GM12878 (cell line): ENCODE measurements around the gene DHFR. TPM values are rescaled to one million over a fixed set of nuclear protein-coding genes. Genes with fewer than 3 reads are reported as not detected.

Source experiments
- ATAC-seq: fragments of 200-7000 bp; cut with Tn5 transposase; 3 replicates; pipeline ENCODE4 v1.9.1; 2020; ENCODE audit warnings: mild to moderate bottlenecking, moderate library complexity
- BruUV-seq: library from RNA; stranded (reverse); fragments of 400-500 nt; replicated peaks from 2 replicates; lab custom pipeline; 2021; lab: Mats Ljungman, UMichigan
- CTCF ChIA-PET: fragments of 300-600 bp; sonication (Branson Sonifier 250); formaldehyde crosslinking; extraction: SDS; loops from one replicate; lab custom pipeline; 2021; ENCODE audit warnings: inconsistent platforms; lab: Yijun Ruan, JAX
- POLR2A ChIA-PET: fragments of 350-600 bp; formaldehyde crosslinking; extraction: SDS; loops from one replicate; lab custom pipeline; 2021; ENCODE audit warnings: inconsistent platforms; lab: Charles Lee
- RAD21 ChIA-PET: fragments of 300-600 bp; sonication (Branson Sonifier 250); formaldehyde crosslinking; loops from one replicate; lab custom pipeline; 2023; ENCODE audit warnings: antibody characterized with exemption; ENCODE audit not compliant: unreplicated experiment; lab: Charles Lee
- SMC1A ChIA-PET: fragments of 300-600 bp; sonication (Branson Sonifier 250); formaldehyde crosslinking; loops from one replicate; lab custom pipeline; 2023; ENCODE audit not compliant: unreplicated experiment, uncharacterized antibody; lab: Charles Lee
- DNase-seq: peaks from one replicate; pipeline ENCODE4 v3.0.0-alpha.2; 2011; ENCODE audit warnings: low read depth, low spot score
- FAIRE-seq: peaks from 3 replicates; lab custom pipeline; 2011; peaks lifted over from hg19 to GRCh38; lab: Jason Lieb, UNC
- H2AFZ ChIP-seq: 2 replicates; pipeline ENCODE4 v1.6.0; 2011; ENCODE audit warnings: low read depth, low read length, control low read depth; ENCODE audit not compliant: control insufficient read depth
- H3K27ac ChIP-seq: 2 replicates; pipeline ENCODE4 v1.5.1; 2011; ENCODE audit warnings: control low read depth; ENCODE audit not compliant: control insufficient read depth, insufficient read depth
- H3K27me3 ChIP-seq, 2 experiments: replicated peaks in 1 of 2; 2 replicates each; pipeline versions ENCODE4 v1.6.0 to v1.6.1; 2011; ENCODE audit warnings: low read length in 1 of 2; ENCODE audit not compliant: control insufficient read depth in 2 of 2, insufficient read depth in 2 of 2
- H3K36me3 ChIP-seq, 2 experiments: 2 replicates each; pipeline ENCODE4 v1.5.1; 2011; ENCODE audit warnings: low read length in 1 of 2; ENCODE audit not compliant: control insufficient read depth in 2 of 2, insufficient read depth in 2 of 2
- H3K4me1 ChIP-seq: 2 replicates; pipeline ENCODE4 v1.6.1; 2011; ENCODE audit warnings: mild to moderate bottlenecking, low read length, moderate library complexity, mixed read lengths; ENCODE audit not compliant: control insufficient read depth, insufficient read depth
- H3K4me2 ChIP-seq: 2 replicates; pipeline ENCODE4 v1.6.0; 2011; ENCODE audit warnings: control low read depth; ENCODE audit not compliant: control insufficient read depth, insufficient read depth
- H3K4me3 ChIP-seq: fragments of 200-600 bp; sonication (generic); 2 replicates; pipeline ENCODE4 v1.5.1; 2016
- H3K79me2 ChIP-seq: 2 replicates; pipeline ENCODE4 v1.6.0; 2011; ENCODE audit warnings: low read length; ENCODE audit not compliant: control insufficient read depth, insufficient read depth
- H3K9ac ChIP-seq: 2 replicates; pipeline ENCODE4 v1.8.0; 2011; ENCODE audit warnings: low read length, control low read depth, mixed read lengths; ENCODE audit not compliant: control insufficient read depth, insufficient read depth
- H3K9me3 ChIP-seq: replicated peaks from 3 replicates; pipeline ENCODE4 v1.5.1; 2011; ENCODE audit warnings: mild to moderate bottlenecking, low read length; ENCODE audit not compliant: control insufficient read depth, insufficient read depth
- H4K20me1 ChIP-seq: 2 replicates; pipeline ENCODE4 v1.6.0; 2011; ENCODE audit not compliant: control insufficient read depth, insufficient read depth
- CREM ChIP-seq: IDR thresholded peaks from 2 replicates; pipeline ENCODE4 v1.6.1; 2014; ENCODE audit warnings: antibody characterized with exemption, low read depth
- EGR1 ChIP-seq, 2 experiments: IDR thresholded peaks; 1 replicate in 1 of 2; 2 replicates in 1 of 2; pipeline ENCODE4 v1.6.1; 2011 to 2012; ENCODE audit warnings: low read depth in 2 of 2, low read length in 2 of 2, borderline replicate concordance in 1 of 2, mild to moderate bottlenecking in 1 of 2, moderate library complexity in 1 of 2
- EP300 ChIP-seq, 2 experiments: fragments of 150-350 bp in 1 of 2; IDR thresholded peaks; 2 replicates each; pipeline ENCODE4 v1.6.1; 2011 to 2012; ENCODE audit warnings: low read depth in 2 of 2, low read length in 2 of 2, borderline replicate concordance in 1 of 2, improper control_type of control experiment in 1 of 2, inconsistent platforms in 1 of 2; ENCODE audit not compliant: control insufficient read depth in 1 of 2
- IRF3 ChIP-seq: fragments of 450-650 bp; IDR thresholded peaks from 2 replicates; pipeline ENCODE4 v1.6.1; 2014; ENCODE audit warnings: mild to moderate bottlenecking
- MLLT1 ChIP-seq: fragments of 450-650 bp; IDR thresholded peaks from 2 replicates; pipeline ENCODE4 v1.6.1; 2016; ENCODE audit warnings: mild to moderate bottlenecking
- MYC ChIP-seq: IDR thresholded peaks from 2 replicates; pipeline ENCODE4 v1.6.1; 2011; ENCODE audit warnings: mild to moderate bottlenecking, low read length, moderate library complexity, inconsistent platforms; ENCODE audit not compliant: insufficient read depth, insufficient replicate concordance, insufficient read length, severe bottlenecking
- PAX5 ChIP-seq: IDR thresholded peaks from 2 replicates; pipeline ENCODE4 v1.6.1; 2011; ENCODE audit warnings: low read depth, low read length, borderline replicate concordance
- RB1 ChIP-seq: fragments of 450-650 bp; formaldehyde crosslinking; IDR thresholded peaks from 2 replicates; pipeline ENCODE4 v1.6.1; 2017; ENCODE audit warnings: mild to moderate bottlenecking, borderline replicate concordance
- RUNX3 ChIP-seq: IDR thresholded peaks from 2 replicates; pipeline ENCODE4 v1.6.1; 2012; ENCODE audit warnings: low read length, inconsistent platforms
- TCF3 ChIP-seq: IDR thresholded peaks from 2 replicates; pipeline ENCODE4 v1.6.1; 2012; ENCODE audit warnings: low read depth, mild to moderate bottlenecking, low read length, borderline replicate concordance; ENCODE audit not compliant: insufficient read depth
- ZBTB11 ChIP-seq: fragments of 450-650 bp; formaldehyde crosslinking; IDR thresholded peaks from 2 replicates; pipeline ENCODE4 v1.5.0; 2022; ENCODE audit warnings: mild to moderate bottlenecking, missing genetic modification characterization
- ZNF217 ChIP-seq: fragments of 450-650 bp; IDR thresholded peaks from 2 replicates; pipeline ENCODE4 v1.6.1; 2017; ENCODE audit warnings: antibody characterized with exemption, mild to moderate bottlenecking
- in situ Hi-C: fragments of 300-500 bp; cut with MboI; formaldehyde crosslinking; loops from 9 replicates; pipeline ENCODE4 v1.14.3; 2018; ENCODE audit warnings: mixed read lengths
- intact Hi-C: fragments of 100-400 bp; cut with micrococcal nuclease; formaldehyde crosslinking; loops from one replicate; pipeline ENCODE4 v1.14.2; 2022; ENCODE audit not compliant: unreplicated experiment
- polyA plus RNA-seq, 11 experiments: library from polyadenylated mRNA; depleted of rRNA in 4 of 11; unstranded in 6 of 11; stranded (reverse) in 5 of 11; fragments of >200 nt; fragmentation: Nextera tagmentation in 4 of 11; fragmentation: Illumina TruSeq in 1 of 11; extraction: Ambion mirVana in 4 of 11; extraction: Trizol in 1 of 11; gene quantifications; 1 replicate in 1 of 11; 2 replicates in 10 of 11; pipeline versions ENCODE4 v1.2.1 to v1.2.3, GENCODE V29; 2011 to 2016; ENCODE audit warnings: inconsistent platforms in 2 of 11, missing spikeins in 2 of 11, low read depth in 1 of 11
- total RNA-seq, 4 experiments: library from RNA; depleted of rRNA in 3 of 4; stranded (reverse); fragments of >200 nt in 3 of 4; fragmentation: Illumina TruSeq in 1 of 4; extraction: Trizol in 1 of 4; gene quantifications; 2 replicates each; pipeline versions ENCODE4 v1.2.1 to v1.2.3, GENCODE V29; 2013 to 2021

DHFR gene
- total and polyA plus RNA-seq, 10 of the 15 experiments (the other 5 are each of a cell fraction or from before 2014, with no cell fraction given) = 57.9 to 143 (median 71.4) TPM

DNA sequence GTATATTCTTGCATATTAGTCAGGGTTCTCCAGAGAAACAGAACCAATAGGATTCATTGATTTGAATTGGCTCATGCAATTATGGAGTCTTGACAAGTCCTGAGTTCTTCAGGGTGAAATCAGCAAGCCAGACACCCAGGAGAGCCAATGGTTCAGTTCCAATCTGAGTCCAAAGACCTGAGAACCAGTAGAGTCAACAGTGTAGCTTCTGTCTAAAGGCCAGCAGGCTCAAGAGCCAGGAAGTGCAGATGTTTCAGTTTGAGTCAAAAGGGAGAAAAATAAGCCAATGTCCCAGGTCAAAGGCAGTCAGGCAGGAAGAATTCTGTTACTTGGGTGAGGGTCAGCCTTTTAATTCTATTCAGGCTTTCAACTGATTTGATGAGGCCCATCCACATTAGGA, 47.0 kb downstream of the DHFR start (continued):
- TF ChIP-seq TCF3 (no peak), EGR1 (IDR thresholded peaks at IDR 0.05; ENCODE audit: borderline replicate concordance in 1 of 2, low read depth in 2 of 2, low read length in 2 of 2) (no peak), RUNX3 (peak; percentile 56), PAX5 (0 out of 2 replicates have a peak, but pooled peaks have one; percentile 29), CREM (peak; percentile 32; the same call in 1 of the 2 replicates), MYC (no peak), RB1 (no peak), ZBTB11 (CRISPR knock-in tag) (no peak)

DNA sequence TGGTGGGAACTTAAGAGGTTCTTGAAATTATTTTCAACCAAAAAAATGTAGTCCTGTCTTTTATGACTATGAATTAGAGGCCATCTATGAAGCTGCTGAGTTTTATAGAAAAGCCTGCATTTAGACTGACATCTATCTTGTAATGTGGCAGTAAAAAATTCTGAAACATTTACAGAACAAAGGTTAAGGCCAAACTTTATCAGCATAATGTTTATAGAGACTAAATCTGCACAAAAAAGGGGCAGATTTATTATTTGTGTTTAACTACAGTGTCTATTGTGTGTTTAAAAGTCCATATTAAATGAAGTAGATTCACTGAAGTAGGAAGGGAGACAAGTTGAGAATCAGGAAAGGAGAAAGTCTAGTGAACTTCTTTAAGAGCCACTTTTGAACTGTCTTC, 47.4 kb downstream of the DHFR start:
- ChIA-PET POLR2A (no interaction called here), CTCF (interaction anchor here (0.6 to 0.7 kb wide), 2 partner anchors 21 to 49 kb away, joined by 3 read pairs; no protein-coding TSS in a partner anchor), RAD21 (no interaction called here), SMC1A (interaction anchor here (0.9 to 1.2 kb wide), 3 partner anchors 9 to 300 kb away, joined by 3 read pairs; no protein-coding TSS in a partner anchor)
- FAIRE-seq = no peak
- Histone ChIP-seq H3K4me1 (peaks cover 10% of the 10 kb centered on the region), H3K27ac (no peak overlapping the region), H3K4me2 (no peak overlapping the region; the same call in 1 of the 2 replicates), H3K4me3 (no peak overlapping the region), H3K27me3 (no peaks in the 10 kb centered on the region), H3K79me2 (no peaks in the 10 kb centered on the region), H3K9me3 (peaks cover 5% of the 10 kb centered on the region; the same call in 2 of the 3 replicates), H2AFZ (no peak overlapping the region), H3K36me3 (no peaks in the 10 kb centered on the region), H3K9ac (no peak overlapping the region), H4K20me1 (no peaks in the 10 kb centered on the region)
- BruUV-seq = no TSS peak
- no peak for TF ChIP-seq MLLT1
- TF ChIP-seq RUNX3 = no peak
- TF ChIP-seq ZNF217 = no peak
- TF ChIP-seq IRF3 = no peak
- TF ChIP-seq EP300 (IDR thresholded peaks at IDR 0.05; ENCODE audit: borderline replicate concordance in 1 of 2, control insufficient read depth in 1 of 2, low read depth in 2 of 2, low read length in 2 of 2) = no peak
- intact Hi-C loops (no loop called here), in situ Hi-C loops (no loop called here)
- no peak for ATAC-seq
- no peak for DNase-seq
